Hepatocyte (in vitro differentiated cells): Measurements from ENCODE around the gene RRM1. TPM values are rescaled to one million over a fixed set of nuclear protein-coding genes. Genes with fewer than 3 reads are reported as not detected.
A peak's percentile ranks its signal among the peaks of the same experiment; 100 is the strongest.

Experiments used
- DNase-seq: peaks from one replicate; pipeline ENCODE4 v3.0.0-alpha.2; 2016; ENCODE audit warnings: low spot score
- H2AFZ ChIP-seq: fragments of 200-600 bp; sonication (generic); 2 replicates; pipeline ENCODE4 v1.6.0; 2016; ENCODE audit warnings: antibody characterized with exemption, mild to moderate bottlenecking
- H3K27ac ChIP-seq: fragments of 200-600 bp; sonication (generic); 2 replicates; pipeline ENCODE4 v1.5.1; 2016; ENCODE audit warnings: mild to moderate bottlenecking
- H3K27me3 ChIP-seq: fragments of 200-600 bp; sonication (generic); 2 replicates; pipeline ENCODE4 v1.6.1; 2016
- H3K36me3 ChIP-seq: fragments of 200-600 bp; sonication (generic); replicated peaks from 2 replicates; pipeline ENCODE4 v1.5.1; 2016; ENCODE audit warnings: low read depth; ENCODE audit not compliant: insufficient read depth
- H3K4me1 ChIP-seq: fragments of 200-600 bp; sonication (generic); 2 replicates; pipeline ENCODE4 v1.5.1; 2016; ENCODE audit warnings: mild to moderate bottlenecking, moderate library complexity; ENCODE audit not compliant: insufficient read depth
- H3K4me2 ChIP-seq: fragments of 200-600 bp; sonication (generic); 2 replicates; pipeline ENCODE4 v1.6.0; 2016
- H3K4me3 ChIP-seq: fragments of 200-600 bp; sonication (generic); 2 replicates; pipeline ENCODE4 v1.5.1; 2016; ENCODE audit warnings: mild to moderate bottlenecking
- H3K79me2 ChIP-seq: fragments of 200-600 bp; sonication (generic); 2 replicates; pipeline ENCODE4 v1.6.0; 2017; ENCODE audit warnings: mild to moderate bottlenecking
- H3K9me2 ChIP-seq: fragments of 200-600 bp; sonication (generic); replicated peaks from 2 replicates; pipeline ENCODE4 v1.6.0; 2017; ENCODE audit warnings: mild to moderate bottlenecking; ENCODE audit not compliant: insufficient read depth
- H3K9me3 ChIP-seq: fragments of 200-600 bp; sonication (generic); 2 replicates; pipeline ENCODE4 v1.5.1; 2016; ENCODE audit warnings: low read depth, mild to moderate bottlenecking
- H4K20me1 ChIP-seq: fragments of 200-600 bp; sonication (generic); 2 replicates; pipeline ENCODE4 v1.6.0; 2016; ENCODE audit warnings: mild to moderate bottlenecking; ENCODE audit not compliant: insufficient read depth, poor library complexity, severe bottlenecking
- EZH2 ChIP-seq: fragments of 200-600 bp; sonication (generic); IDR thresholded peaks from 2 replicates; pipeline ENCODE4 v1.6.1; 2016; ENCODE audit warnings: antibody characterized with exemption, mild to moderate bottlenecking, borderline replicate concordance
- EZH2phosphoT487 ChIP-seq: fragments of 200-600 bp; sonication (generic); IDR thresholded peaks from one replicate; pipeline ENCODE4 v1.6.1; 2018; ENCODE audit warnings: antibody characterized with exemption, mild to moderate bottlenecking, low read depth, moderate library complexity; ENCODE audit not compliant: unreplicated experiment, severe bottlenecking
- WGBS: methylation state at CpG from one replicate; pipeline ENCODE4 v1.1.6; 2016; ENCODE audit warnings: low lambda C conversion rate; ENCODE audit errors: missing lambda C conversion rate; 5-methylcytosine and 5-hydroxymethylcytosine counted together
- polyA plus RNA-seq: library from polyadenylated mRNA; unstranded; fragments of >200 nt; fragmentation: Nextera tagmentation; extraction: Ambion mirVana; gene quantifications from 2 replicates; pipeline ENCODE4 v1.2.1, GENCODE V29; 2016
- total RNA-seq: library from RNA; depleted of rRNA; stranded (reverse); fragments of >200 nt; gene quantifications from 2 replicates; pipeline ENCODE4 v1.2.3, GENCODE V29; 2014
- TF ChIP-seq, protein P1 (sequence below): fragments of 200-600 bp; sonication (generic); IDR thresholded peaks from 2 replicates; pipeline ENCODE4 v1.5.1; 2016; ENCODE audit warnings: antibody characterized with exemption, mild to moderate bottlenecking; ENCODE audit not compliant: poor library complexity

RRM1 gene
- total and polyA plus RNA-seq, 2 experiments from 2014 or later: 25.9 to 34.5 TPM

- Histone ChIP-seq H3K4me2 (no peak overlapping the region), H3K4me3 (no peak overlapping the region), H3K9me3 (no peaks in the 10 kb centered on the region), H3K27me3 (no peaks in the 10 kb centered on the region), H4K20me1 (no peaks in the 10 kb centered on the region), H3K36me3 (no peaks in the 10 kb centered on the region), H3K79me2 (no peaks in the 10 kb centered on the region), H2AFZ (no peak overlapping the region), H3K4me1 (no peaks in the 10 kb centered on the region), H3K9me2 (no peaks in the 10 kb centered on the region), H3K27ac (no peak overlapping the region)
- no peak for TF ChIP-seq EZH2
- TF ChIP-seq, protein P1, sequence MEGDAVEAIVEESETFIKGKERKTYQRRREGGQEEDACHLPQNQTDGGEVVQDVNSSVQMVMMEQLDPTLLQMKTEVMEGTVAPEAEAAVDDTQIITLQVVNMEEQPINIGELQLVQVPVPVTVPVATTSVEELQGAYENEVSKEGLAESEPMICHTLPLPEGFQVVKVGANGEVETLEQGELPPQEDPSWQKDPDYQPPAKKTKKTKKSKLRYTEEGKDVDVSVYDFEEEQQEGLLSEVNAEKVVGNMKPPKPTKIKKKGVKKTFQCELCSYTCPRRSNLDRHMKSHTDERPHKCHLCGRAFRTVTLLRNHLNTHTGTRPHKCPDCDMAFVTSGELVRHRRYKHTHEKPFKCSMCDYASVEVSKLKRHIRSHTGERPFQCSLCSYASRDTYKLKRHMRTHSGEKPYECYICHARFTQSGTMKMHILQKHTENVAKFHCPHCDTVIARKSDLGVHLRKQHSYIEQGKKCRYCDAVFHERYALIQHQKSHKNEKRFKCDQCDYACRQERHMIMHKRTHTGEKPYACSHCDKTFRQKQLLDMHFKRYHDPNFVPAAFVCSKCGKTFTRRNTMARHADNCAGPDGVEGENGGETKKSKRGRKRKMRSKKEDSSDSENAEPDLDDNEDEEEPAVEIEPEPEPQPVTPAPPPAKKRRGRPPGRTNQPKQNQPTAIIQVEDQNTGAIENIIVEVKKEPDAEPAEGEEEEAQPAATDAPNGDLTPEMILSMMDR: no peak
- TF ChIP-seq EZH2phosphoT487: no peak
- 64% methylated on average over 3 of the region's 3 CpGs for WGBS
- no peak for DNase-seq
Observed at GRCh38 chr11:4178813-4179662, 84.4 kb downstream of the RRM1 start.

DNA sequence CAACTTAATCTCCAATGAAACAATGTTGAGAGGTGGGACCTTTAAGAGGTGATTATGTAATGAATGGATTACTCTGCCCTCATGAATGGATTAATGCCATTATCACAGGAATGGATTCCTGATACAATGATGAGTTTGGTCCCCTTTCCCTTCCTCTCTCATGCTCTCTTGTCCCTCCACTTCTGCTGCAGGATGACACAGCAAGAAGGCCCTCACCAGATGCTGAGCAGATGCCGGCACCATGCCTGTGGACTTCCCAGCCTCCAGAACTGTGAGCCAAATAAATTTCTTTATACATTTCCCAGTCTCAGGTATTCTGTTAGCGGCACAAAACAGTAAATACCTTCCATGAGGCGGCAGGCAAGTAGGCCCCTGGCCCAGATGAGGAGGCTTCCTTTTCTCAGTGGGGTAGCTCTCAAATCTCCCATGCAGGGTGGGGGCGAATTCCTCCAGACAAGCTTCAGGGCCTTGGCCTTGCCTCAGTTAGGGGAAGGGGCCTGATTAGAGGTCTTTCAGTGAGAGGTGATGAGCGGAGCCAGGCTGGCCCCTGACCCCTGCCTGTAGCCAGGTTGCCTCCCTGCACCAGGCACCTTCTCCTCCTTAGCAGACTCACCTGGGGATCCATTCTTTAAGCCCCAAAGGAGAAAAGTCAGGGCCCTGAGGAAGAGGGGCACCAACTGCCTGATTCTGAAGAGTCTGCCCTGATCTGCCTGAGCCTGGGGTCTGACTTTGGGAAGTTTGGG, 86.0 kb downstream of the RRM1 start:
- H3K27me3 ChIP-seq: no peaks in the 10 kb centered on the region
- H3K27ac ChIP-seq: no peak overlapping the region
- no peaks in the 10 kb centered on the region for H3K9me2 ChIP-seq
- H3K79me2 ChIP-seq: no peaks in the 10 kb centered on the region
- TF ChIP-seq EZH2: no peak
- TF ChIP-seq EZH2phosphoT487: no peak
- TF ChIP-seq, protein P1: no peak
- H3K36me3 ChIP-seq: no peaks in the 10 kb centered on the region
- H3K4me1 ChIP-seq: no peaks in the 10 kb centered on the region
- no peak overlapping the region for H2AFZ ChIP-seq
- no peaks in the 10 kb centered on the region for H4K20me1 ChIP-seq
- no peak for DNase-seq
- H3K4me3 ChIP-seq: no peak overlapping the region
- H3K4me2 ChIP-seq: no peak overlapping the region
- 92% methylated on average over 5 of the region's 5 CpGs for WGBS
- no peaks in the 10 kb centered on the region for H3K9me3 ChIP-seq

DNA sequence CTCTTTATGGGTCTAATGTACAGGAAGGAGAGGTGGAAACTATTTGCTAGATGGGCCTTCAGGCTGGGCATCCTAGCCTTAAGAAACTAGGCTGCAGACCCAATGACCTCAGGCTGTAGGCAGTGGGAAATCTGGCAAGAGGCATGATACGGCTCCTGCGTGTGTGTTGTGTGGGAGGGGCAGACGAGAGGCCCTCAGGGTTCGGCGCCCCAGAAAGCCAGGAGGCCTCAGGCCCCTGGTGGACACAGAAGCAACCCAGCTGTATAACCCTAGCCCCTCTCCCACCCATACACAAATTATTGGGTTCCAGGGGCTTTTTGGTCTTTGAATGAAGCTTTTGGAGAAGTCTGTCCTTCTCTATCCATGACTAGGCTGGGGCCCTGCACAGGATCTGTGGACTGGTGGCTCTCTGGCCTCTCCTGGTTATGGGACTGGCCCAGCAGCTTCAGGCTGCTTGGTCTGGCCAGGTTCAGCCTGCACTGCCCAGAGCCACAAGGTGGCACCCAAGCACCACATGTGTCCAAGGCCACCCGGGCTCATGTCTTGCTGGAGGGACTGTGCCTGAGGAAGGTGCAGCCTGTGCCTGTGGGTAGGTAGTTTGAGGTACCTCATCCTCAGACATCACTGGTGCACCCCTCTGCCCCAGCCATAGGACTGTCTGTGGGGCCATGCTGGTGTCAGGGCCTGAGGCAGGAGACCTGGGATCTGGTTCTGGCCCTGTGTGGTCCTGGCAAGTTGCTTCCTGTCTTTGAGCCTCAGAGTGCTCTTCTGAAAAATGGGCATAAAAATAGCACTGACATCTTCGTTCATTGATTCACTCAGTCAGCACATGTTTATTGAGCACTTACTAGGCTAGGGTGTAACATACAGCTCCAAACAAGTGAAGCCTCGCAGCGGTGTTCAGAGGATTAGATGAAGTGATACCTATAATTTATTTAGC, 87.5 kb downstream of the RRM1 start:
- DNase-seq: peak; percentile 85
- no peak overlapping the region for H3K27ac ChIP-seq
- H3K27me3 ChIP-seq: no peaks in the 10 kb centered on the region
- no peak overlapping the region for H3K4me3 ChIP-seq
- no peaks in the 10 kb centered on the region for H3K79me2 ChIP-seq
- TF ChIP-seq, protein P1: peak; percentile 59
- TF ChIP-seq EZH2: no peak
- H3K4me1 ChIP-seq: no peaks in the 10 kb centered on the region
- H3K4me2 ChIP-seq: no peak overlapping the region
- WGBS: 67% methylated on average over 9 of the region's 9 CpGs
- no peaks in the 10 kb centered on the region for H3K9me2 ChIP-seq
- H3K36me3 ChIP-seq: no peaks in the 10 kb centered on the region
- H3K9me3 ChIP-seq: no peaks in the 10 kb centered on the region
- no peak overlapping the region for H2AFZ ChIP-seq
- no peaks in the 10 kb centered on the region for H4K20me1 ChIP-seq
